Ovary (tissue), 10 donors: ENCODE measurements around the gene TMPO. TPM values are rescaled to one million over a fixed set of nuclear protein-coding genes. Genes with fewer than 3 reads are reported as not detected.
A peak's percentile ranks its signal among the peaks of the same experiment; 100 is the strongest.

Experiments
- DNase-seq, 5 donors: peaks; one replicate each; pipeline ENCODE4 v3.0.0-alpha.2; 2019 to 2020
- H3K27ac ChIP-seq, 2 donors: fragments of 200-600 bp; one replicate each; pipeline versions ENCODE4 v1.5.1 to v1.8.0; 2019 to 2022
- H3K27me3 ChIP-seq: fragments of 200-600 bp; one replicate; pipeline ENCODE4 v1.8.0; 2022
- H3K36me3 ChIP-seq: fragments of 200-600 bp; sonication (generic); one replicate; pipeline ENCODE4 v1.5.1; 2019
- H3K4me1 ChIP-seq: one replicate; pipeline ENCODE4 v1.8.1; 2013; ENCODE audit warnings: mild to moderate bottlenecking, moderate library complexity; ENCODE audit not compliant: insufficient read depth
- H3K4me3 ChIP-seq: fragments of 200-600 bp; sonication (generic); one replicate; pipeline ENCODE4 v1.5.1; 2017
- H3K9me3 ChIP-seq, 2 donors: fragments of 200-600 bp in 1 of 2; sonication (generic) in 1 of 2; one replicate each; pipeline versions ENCODE4 v1.5.1 to v1.8.1; 2013 to 2019; ENCODE audit warnings: mild to moderate bottlenecking in 1 of 2, moderate library complexity in 1 of 2
- EP300 ChIP-seq: sonication (generic); formaldehyde crosslinking; IDR thresholded peaks from one replicate; pipeline ENCODE4 v1.6.1; 2017; ENCODE audit warnings: antibody characterized with exemption
- POLR2A ChIP-seq: fragments of 450-650 bp; IDR thresholded peaks from one replicate; pipeline ENCODE4 v1.6.1; 2017; ENCODE audit warnings: antibody characterized with exemption, mild to moderate bottlenecking, moderate library complexity
- WGBS, 3 donors: extraction: QIAGEN DNeasy Blood & Tissue Kit in 1 of 3; methylation state at CpG; one replicate each; pipeline versions ENCODE4 v1.1.5 to v1.1.7; 2013 to 2017; 5-methylcytosine and 5-hydroxymethylcytosine counted together
- intact Hi-C, 4 donors: fragments of 100-400 bp; cut with DNase I; formaldehyde crosslinking; loops; one replicate each; pipeline versions ENCODE4 v1.11.0 to v1.15.1; 2022 to 2023
- long read RNA-seq, 3 donors: library from polyadenylated mRNA in 2 of 3; unstranded in 2 of 3; transcript quantifications; one replicate each; pipeline ENCODE4 v2.0.0 and lab custom pipeline, GENCODE V29; 2021 to 2026
- polyA plus RNA-seq, 2 donors: library from polyadenylated mRNA; stranded (reverse); fragments of 200-250 nt in 1 of 2; fragments of 350-450 nt in 1 of 2; fragmentation: Illumina TruSeq in 1 of 2; extraction: RNeasy Lipid Tissue Mini Kit (QIAGEN cat#74804) in 1 of 2; gene quantifications; one replicate each; pipeline ENCODE4 v1.2.3, GENCODE V29; 2013 to 2014
- total RNA-seq, 7 donors: library from RNA; depleted of rRNA in 2 of 7; stranded (reverse); fragments of >200 nt in 2 of 7; fragmentation: NEBNext Ultra II Directional in 3 of 7; extraction: Animal tissue kit (Norgen Biotek cat#: 25700) in 3 of 7; gene quantifications; one replicate each; pipeline versions ENCODE4 v1.1.0 to v1.2.4, GENCODE V29; 2016 to 2023
- TF ChIP-seq, protein P1 (sequence below), 3 donors: fragments of 450-650 bp in 2 of 3; fragments of 200-600 bp in 1 of 3; IDR thresholded peaks; one replicate each; pipeline versions ENCODE4 v1.5.1 to v1.8.0; 2016 to 2022; ENCODE audit warnings: antibody characterized with exemption in 3 of 3, mild to moderate bottlenecking in 1 of 3
- donor health status: DM: no; HTN: no; CAD: no; lungs with moderate emphysema.
- donor health status: DM: no; HTN: no; CAD: no.
- donor health status: Bipolar disorder and iron deficiency.
- donor health status: DM: yes; HTN: yes; CAD: no.
- donor health status: DM: no; HTN: no; CAD: no.
- donor health status: DM: yes; HTN: yes; CAD: no.

Gene TMPO, protein sequence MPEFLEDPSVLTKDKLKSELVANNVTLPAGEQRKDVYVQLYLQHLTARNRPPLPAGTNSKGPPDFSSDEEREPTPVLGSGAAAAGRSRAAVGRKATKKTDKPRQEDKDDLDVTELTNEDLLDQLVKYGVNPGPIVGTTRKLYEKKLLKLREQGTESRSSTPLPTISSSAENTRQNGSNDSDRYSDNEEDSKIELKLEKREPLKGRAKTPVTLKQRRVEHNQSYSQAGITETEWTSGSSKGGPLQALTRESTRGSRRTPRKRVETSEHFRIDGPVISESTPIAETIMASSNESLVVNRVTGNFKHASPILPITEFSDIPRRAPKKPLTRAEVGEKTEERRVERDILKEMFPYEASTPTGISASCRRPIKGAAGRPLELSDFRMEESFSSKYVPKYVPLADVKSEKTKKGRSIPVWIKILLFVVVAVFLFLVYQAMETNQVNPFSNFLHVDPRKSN
- total RNA-seq: 100 to 1,000 TPM in 5 of 7 donors, 10 to 100 TPM in 2; 82.0 to 144 (median 117) TPM
- 10 to 100 TPM; 48.4 to 63.6 TPM for polyA plus RNA-seq
- long read RNA-seq, donor 1, full-length matches to known transcripts: 39 of 79 reads
- long read RNA-seq, donor 1, partial matches to known transcripts: 28 of 79 reads
- long read RNA-seq, donor 1, other reads (novel, unspliced or antisense): 12 of 79 reads
- long read RNA-seq, donor 2, full-length matches to known transcripts: 44 of 87 reads
- long read RNA-seq, donor 2, partial matches to known transcripts: 43 of 87 reads
- long read RNA-seq, donor 2, other reads (novel, unspliced or antisense): 0 of 87 reads
- long read RNA-seq, donor 3, full-length matches to known transcripts: 99 of 129 reads
- long read RNA-seq, donor 3, partial matches to known transcripts: 6 of 129 reads
- long read RNA-seq, donor 3, other reads (novel, unspliced or antisense): 24 of 129 reads

GRCh38 chr12:98515287-98516110 is at the start of gene TMPO:
TSS of gene TMPO (plus strand) at chr12:98515590. CDS start at chr12:98515868, 278 bp downstream.
- Histone ChIP-seq H3K4me1 (peaks cover 10% of the 10 kb centered on the region), H3K4me3 (peak within 1 kb of the TSS; percentile 100), H3K36me3 (no peaks in the 10 kb centered on the region), H3K27ac (peak within 1 kb of the TSS; percentile 91 to 96), H3K27me3 (no peaks in the 10 kb centered on the region), H3K9me3 (no peaks in the 10 kb centered on the region)
- TF ChIP-seq, protein P1, sequence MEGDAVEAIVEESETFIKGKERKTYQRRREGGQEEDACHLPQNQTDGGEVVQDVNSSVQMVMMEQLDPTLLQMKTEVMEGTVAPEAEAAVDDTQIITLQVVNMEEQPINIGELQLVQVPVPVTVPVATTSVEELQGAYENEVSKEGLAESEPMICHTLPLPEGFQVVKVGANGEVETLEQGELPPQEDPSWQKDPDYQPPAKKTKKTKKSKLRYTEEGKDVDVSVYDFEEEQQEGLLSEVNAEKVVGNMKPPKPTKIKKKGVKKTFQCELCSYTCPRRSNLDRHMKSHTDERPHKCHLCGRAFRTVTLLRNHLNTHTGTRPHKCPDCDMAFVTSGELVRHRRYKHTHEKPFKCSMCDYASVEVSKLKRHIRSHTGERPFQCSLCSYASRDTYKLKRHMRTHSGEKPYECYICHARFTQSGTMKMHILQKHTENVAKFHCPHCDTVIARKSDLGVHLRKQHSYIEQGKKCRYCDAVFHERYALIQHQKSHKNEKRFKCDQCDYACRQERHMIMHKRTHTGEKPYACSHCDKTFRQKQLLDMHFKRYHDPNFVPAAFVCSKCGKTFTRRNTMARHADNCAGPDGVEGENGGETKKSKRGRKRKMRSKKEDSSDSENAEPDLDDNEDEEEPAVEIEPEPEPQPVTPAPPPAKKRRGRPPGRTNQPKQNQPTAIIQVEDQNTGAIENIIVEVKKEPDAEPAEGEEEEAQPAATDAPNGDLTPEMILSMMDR (IDR thresholded peaks at IDR 0.05): peak in 1 of 3 donors; percentile 4
- TF ChIP-seq EP300 (no peak), POLR2A (peak; percentile 90)
- intact Hi-C loops: loop anchor here in 3 of 4 donors (5.0 to 10.0 kb wide), 2 partner anchors 91 to 93 kb away; no protein-coding TSS in a partner anchor
- DNase-seq: peak; percentile 89 to 97 (median 91)
- 0% methylated on average over 86 to 88 of the region's 88 CpGs for WGBS, 3 donors

DNA sequence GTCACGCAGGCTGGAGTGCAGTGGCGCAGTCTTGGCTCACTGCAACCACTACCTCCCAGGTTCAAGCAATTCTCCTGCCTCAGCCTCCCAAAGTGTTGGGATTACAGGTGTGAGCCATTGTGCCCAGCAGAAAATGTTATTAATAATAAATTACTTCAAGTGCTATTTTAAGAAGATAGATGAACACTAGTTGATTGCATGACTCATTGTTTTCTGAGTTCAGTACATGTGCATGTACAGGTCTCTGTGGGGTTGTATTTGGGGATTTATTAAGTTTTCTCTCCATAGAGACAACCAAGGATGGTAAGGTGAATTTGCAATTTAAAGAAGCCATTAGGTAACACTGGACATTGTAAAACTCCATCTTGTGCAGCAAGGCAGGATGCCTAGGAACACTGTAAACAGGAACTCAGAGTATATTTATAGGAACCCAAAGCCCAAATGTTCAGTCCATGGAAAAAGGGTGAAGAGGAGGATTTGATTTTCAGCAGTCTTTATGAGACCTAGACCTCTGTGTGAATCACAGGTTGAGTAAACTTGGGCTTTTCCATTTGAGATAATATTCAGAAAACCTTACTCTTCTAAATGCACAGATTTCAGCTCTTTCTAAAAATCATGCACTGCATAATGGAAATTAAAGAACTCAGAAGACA is 49.3 kb upstream of the TMPO start:
- Histone ChIP-seq H3K4me1 (peaks cover 7% of the 10 kb centered on the region), H3K36me3 (no peaks in the 10 kb centered on the region), H3K9me3 (no peaks in the 10 kb centered on the region), H3K27me3 (no peaks in the 10 kb centered on the region), H3K4me3 (no peak overlapping the region), H3K27ac (no peak overlapping the region)
- DNase-seq: no peak
- TF ChIP-seq, protein P1 (IDR thresholded peaks at IDR 0.05): no peak
- no peak for TF ChIP-seq EP300
- no peak for TF ChIP-seq POLR2A
- intact Hi-C loops: no loop called here
- WGBS, 3 donors: 90 to 97% (median 97%) methylated on average over 2 of the region's 2 CpGs

- intact Hi-C loops: no loop called here
- TF ChIP-seq POLR2A (no peak), EP300 (no peak)
- TF ChIP-seq, protein P1 (IDR thresholded peaks at IDR 0.05): no peak
- Histone ChIP-seq H3K9me3 (no peaks in the 10 kb centered on the region), H3K36me3 (no peaks in the 10 kb centered on the region), H3K4me1 (peaks cover 8% of the 10 kb centered on the region), H3K27ac (no peak overlapping the region), H3K27me3 (no peaks in the 10 kb centered on the region), H3K4me3 (no peak overlapping the region)
- WGBS, 3 donors: 70 to 86% (median 82%) methylated on average over 5 of the region's 5 CpGs
- DNase-seq: no peak
These were observed 48.6 kb upstream of the TMPO start for GRCh38 chr12:98466640-98467400.
